GM23338 (cell line): ENCODE results near the gene DTNA. TPM values are rescaled to one million over a fixed set of nuclear protein-coding genes. Genes with fewer than 3 reads are reported as not detected.

Source experiments
- ATAC-seq: fragments of 200-7000 bp; cut with Tn5 transposase; 3 replicates; pipeline ENCODE4 v1.9.1; 2020
- DNase-seq: peaks from one replicate; pipeline ENCODE4 v3.0.0-alpha.2; 2015; ENCODE audit warnings: low spot score
- H2AFZ ChIP-seq: fragments of 200-600 bp; sonication (generic); 2 replicates; pipeline ENCODE4 v1.8.0; 2016; ENCODE audit warnings: antibody characterized with exemption, mild to moderate bottlenecking, moderate library complexity
- H3F3A ChIP-seq: fragments of 200-600 bp; sonication (generic); replicated peaks from 2 replicates; pipeline ENCODE4 v1.8.0; 2017; ENCODE audit warnings: antibody characterized with exemption, mixed run types, low read depth
- H3K27ac ChIP-seq: fragments of 200-600 bp; sonication (generic); 2 replicates; pipeline ENCODE4 v1.6.1; 2016; ENCODE audit warnings: low read depth
- H3K27me3 ChIP-seq: fragments of 200-600 bp; sonication (generic); 2 replicates; pipeline ENCODE4 v1.8.0; 2016; ENCODE audit warnings: mild to moderate bottlenecking, mixed run types, moderate library complexity; ENCODE audit not compliant: insufficient read depth
- H3K36me3 ChIP-seq: fragments of 200-600 bp; sonication (generic); 2 replicates; pipeline ENCODE4 v1.8.0; 2016; ENCODE audit warnings: mild to moderate bottlenecking; ENCODE audit not compliant: insufficient read depth
- H3K4me1 ChIP-seq: fragments of 200-600 bp; sonication (generic); 2 replicates; pipeline ENCODE4 v1.8.0; 2016; ENCODE audit warnings: mild to moderate bottlenecking, moderate library complexity; ENCODE audit not compliant: insufficient read depth
- H3K4me2 ChIP-seq: fragments of 200-600 bp; sonication (generic); 2 replicates; pipeline ENCODE4 v1.7.1; 2017; ENCODE audit warnings: mixed run types
- H3K4me3 ChIP-seq: fragments of 200-600 bp; sonication (generic); 2 replicates; pipeline ENCODE4 v1.6.1; 2016; ENCODE audit warnings: mixed run types
- H3K79me2 ChIP-seq: fragments of 200-600 bp; sonication (generic); replicated peaks from 2 replicates; pipeline ENCODE4 v1.8.0; 2017; ENCODE audit warnings: mild to moderate bottlenecking; ENCODE audit not compliant: insufficient read depth
- H3K9me2 ChIP-seq: fragments of 200-600 bp; sonication (generic); 2 replicates; pipeline ENCODE4 v1.8.0; 2017; ENCODE audit not compliant: insufficient read depth
- H4K20me1 ChIP-seq: fragments of 200-600 bp; sonication (generic); replicated peaks from 2 replicates; pipeline ENCODE4 v1.8.0; 2017; ENCODE audit warnings: mild to moderate bottlenecking; ENCODE audit not compliant: insufficient read depth
- H3K27ac Mint-ChIP-seq: 2 replicates; pipeline ENCODE4 v1.8.0; 2020; ENCODE audit warnings: inconsistent platforms, mild to moderate bottlenecking, moderate library complexity, mixed read lengths
- H3K27me3 Mint-ChIP-seq: 3 replicates; pipeline ENCODE4 v1.8.0; 2022; ENCODE audit warnings: low read depth, mild to moderate bottlenecking, moderate library complexity, mixed read lengths, inconsistent platforms; ENCODE audit not compliant: insufficient read depth, poor library complexity
- H3K36me3 Mint-ChIP-seq: 3 replicates; pipeline ENCODE4 v1.8.0; 2021; ENCODE audit warnings: low read depth, mild to moderate bottlenecking, inconsistent platforms, moderate library complexity, mixed read lengths
- H3K4me1 Mint-ChIP-seq: 3 replicates; pipeline ENCODE4 v1.8.0; 2020; ENCODE audit warnings: mild to moderate bottlenecking, inconsistent platforms, mixed read lengths
- H3K4me3 Mint-ChIP-seq: 3 replicates; pipeline ENCODE4 v1.8.0; 2021; ENCODE audit warnings: moderate library complexity, mild to moderate bottlenecking, inconsistent platforms, mixed read lengths
- H3K9me3 Mint-ChIP-seq: 3 replicates; pipeline ENCODE4 v1.8.0; 2020; ENCODE audit warnings: moderate library complexity, mild to moderate bottlenecking, inconsistent platforms, mixed read lengths
- CREB1 ChIP-seq: fragments of 250-450 bp; sonication (Bioruptor Pico); IDR thresholded peaks from 2 replicates; pipeline ENCODE4 v1.5.0; 2020; ENCODE audit warnings: low read depth, mild to moderate bottlenecking, moderate library complexity
- EZH2 ChIP-seq: fragments of 200-600 bp; sonication (generic); IDR thresholded peaks from one replicate; pipeline ENCODE4 v1.8.0; 2017; ENCODE audit warnings: antibody characterized with exemption, mild to moderate bottlenecking, low read depth; ENCODE audit not compliant: unreplicated experiment
- EZH2phosphoT487 ChIP-seq: fragments of 200-600 bp; sonication (generic); IDR thresholded peaks from one replicate; pipeline ENCODE4 v1.8.1; 2018; ENCODE audit warnings: antibody characterized with exemption; ENCODE audit not compliant: unreplicated experiment
- JUNB ChIP-seq: IDR thresholded peaks from one replicate; pipeline ENCODE4 v1.6.1; 2016; ENCODE audit warnings: antibody characterized with exemption; ENCODE audit not compliant: unreplicated experiment
- NANOG ChIP-seq: IDR thresholded peaks from 2 replicates; pipeline ENCODE4 v1.6.1; 2016; ENCODE audit warnings: antibody characterized with exemption, borderline replicate concordance
- POLR2AphosphoS5 ChIP-seq: IDR thresholded peaks from 2 replicates; pipeline ENCODE4 v1.6.1; 2016; ENCODE audit warnings: antibody characterized with exemption, low read depth
- STAT1 ChIP-seq: IDR thresholded peaks from one replicate; pipeline ENCODE4 v1.6.1; 2016; ENCODE audit warnings: antibody characterized with exemption; ENCODE audit not compliant: unreplicated experiment
- ZNF114 ChIP-seq: fragments of 250-450 bp; sonication (Bioruptor Pico); IDR thresholded peaks from 2 replicates; pipeline ENCODE4 v1.5.0; 2020; ENCODE audit warnings: mild to moderate bottlenecking, moderate library complexity
- ZNF331 ChIP-seq: fragments of 250-450 bp; sonication (Bioruptor Pico); IDR thresholded peaks from 2 replicates; pipeline ENCODE4 v1.5.0; 2020; ENCODE audit warnings: low read depth, mild to moderate bottlenecking, moderate library complexity
- polyA plus RNA-seq: library from polyadenylated mRNA; unstranded; fragments of >200 nt; fragmentation: Nextera tagmentation; extraction: Ambion mirVana; gene quantifications from 2 replicates; pipeline ENCODE4 v1.2.1, GENCODE V29; 2016
- total RNA-seq: library from RNA; depleted of rRNA; stranded (reverse); fragments of >200 nt; shearing (Covaris generic); gene quantifications from 2 replicates; pipeline ENCODE4 v1.2.3, GENCODE V29; 2014
- TF ChIP-seq, protein P1 (sequence below): IDR thresholded peaks from one replicate; pipeline ENCODE4 v1.6.1; 2018; ENCODE audit warnings: antibody characterized with exemption; ENCODE audit not compliant: unreplicated experiment
- TF ChIP-seq, protein P2 (sequence below), 2 experiments: fragments of 200-600 bp in 1 of 2; sonication (generic) in 1 of 2; conservative IDR thresholded peaks; 2 replicates each; pipeline versions ENCODE4 v1.5.1 to v1.6.1; 2016 to 2017; ENCODE audit warnings: antibody characterized with exemption in 2 of 2, low read depth in 2 of 2, mild to moderate bottlenecking in 2 of 2, moderate library complexity in 1 of 2
- TF ChIP-seq, protein P3 (sequence below): fragments of 250-450 bp; sonication (Bioruptor Pico); IDR thresholded peaks from 2 replicates; pipeline ENCODE4 v1.5.0; 2020; ENCODE audit warnings: mild to moderate bottlenecking, moderate library complexity
- TF ChIP-seq, protein P4 (sequence below): IDR thresholded peaks from 2 replicates; pipeline ENCODE4 v1.6.1; 2016; ENCODE audit warnings: antibody characterized with exemption

DTNA gene
- total and polyA plus RNA-seq, 2 experiments from 2014 or later: 11.5 to 25.1 TPM

DNA sequence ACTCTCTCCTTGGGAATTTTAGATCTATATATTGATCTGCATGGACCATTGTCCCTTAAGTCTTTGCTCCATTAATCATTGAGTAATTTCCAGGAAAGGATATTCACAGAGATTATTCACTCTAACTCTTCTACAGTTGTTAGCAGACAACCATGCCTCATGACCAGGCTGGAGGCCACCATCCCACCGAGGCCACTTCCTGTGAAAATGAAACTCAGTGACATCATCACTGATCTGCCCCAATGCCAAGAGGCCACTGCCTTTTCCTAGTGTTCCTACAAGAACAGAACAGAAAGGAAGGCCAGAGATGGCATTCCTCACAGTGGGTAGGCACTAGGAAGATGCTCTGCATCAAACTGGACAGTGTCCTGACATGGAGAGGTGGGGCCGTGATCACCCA, 161.3 kb downstream of the DTNA start:
- peaks cover 6% of the 10 kb centered on the region for H3K4me1 ChIP-seq
- no peak for DNase-seq
- no peak for TF ChIP-seq ZNF114
- TF ChIP-seq CREB1 (CRISPR knock-in tag): no peak
- TF ChIP-seq EZH2phosphoT487: no peak
- no peak for TF ChIP-seq EZH2
- TF ChIP-seq, protein P1, sequence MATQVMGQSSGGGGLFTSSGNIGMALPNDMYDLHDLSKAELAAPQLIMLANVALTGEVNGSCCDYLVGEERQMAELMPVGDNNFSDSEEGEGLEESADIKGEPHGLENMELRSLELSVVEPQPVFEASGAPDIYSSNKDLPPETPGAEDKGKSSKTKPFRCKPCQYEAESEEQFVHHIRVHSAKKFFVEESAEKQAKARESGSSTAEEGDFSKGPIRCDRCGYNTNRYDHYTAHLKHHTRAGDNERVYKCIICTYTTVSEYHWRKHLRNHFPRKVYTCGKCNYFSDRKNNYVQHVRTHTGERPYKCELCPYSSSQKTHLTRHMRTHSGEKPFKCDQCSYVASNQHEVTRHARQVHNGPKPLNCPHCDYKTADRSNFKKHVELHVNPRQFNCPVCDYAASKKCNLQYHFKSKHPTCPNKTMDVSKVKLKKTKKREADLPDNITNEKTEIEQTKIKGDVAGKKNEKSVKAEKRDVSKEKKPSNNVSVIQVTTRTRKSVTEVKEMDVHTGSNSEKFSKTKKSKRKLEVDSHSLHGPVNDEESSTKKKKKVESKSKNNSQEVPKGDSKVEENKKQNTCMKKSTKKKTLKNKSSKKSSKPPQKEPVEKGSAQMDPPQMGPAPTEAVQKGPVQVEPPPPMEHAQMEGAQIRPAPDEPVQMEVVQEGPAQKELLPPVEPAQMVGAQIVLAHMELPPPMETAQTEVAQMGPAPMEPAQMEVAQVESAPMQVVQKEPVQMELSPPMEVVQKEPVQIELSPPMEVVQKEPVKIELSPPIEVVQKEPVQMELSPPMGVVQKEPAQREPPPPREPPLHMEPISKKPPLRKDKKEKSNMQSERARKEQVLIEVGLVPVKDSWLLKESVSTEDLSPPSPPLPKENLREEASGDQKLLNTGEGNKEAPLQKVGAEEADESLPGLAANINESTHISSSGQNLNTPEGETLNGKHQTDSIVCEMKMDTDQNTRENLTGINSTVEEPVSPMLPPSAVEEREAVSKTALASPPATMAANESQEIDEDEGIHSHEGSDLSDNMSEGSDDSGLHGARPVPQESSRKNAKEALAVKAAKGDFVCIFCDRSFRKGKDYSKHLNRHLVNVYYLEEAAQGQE: no peak
- no peak for TF ChIP-seq STAT1
- TF ChIP-seq ZNF331 (CRISPR knock-in tag): no peak
- TF ChIP-seq JUNB: no peak
- TF ChIP-seq, protein P2, sequence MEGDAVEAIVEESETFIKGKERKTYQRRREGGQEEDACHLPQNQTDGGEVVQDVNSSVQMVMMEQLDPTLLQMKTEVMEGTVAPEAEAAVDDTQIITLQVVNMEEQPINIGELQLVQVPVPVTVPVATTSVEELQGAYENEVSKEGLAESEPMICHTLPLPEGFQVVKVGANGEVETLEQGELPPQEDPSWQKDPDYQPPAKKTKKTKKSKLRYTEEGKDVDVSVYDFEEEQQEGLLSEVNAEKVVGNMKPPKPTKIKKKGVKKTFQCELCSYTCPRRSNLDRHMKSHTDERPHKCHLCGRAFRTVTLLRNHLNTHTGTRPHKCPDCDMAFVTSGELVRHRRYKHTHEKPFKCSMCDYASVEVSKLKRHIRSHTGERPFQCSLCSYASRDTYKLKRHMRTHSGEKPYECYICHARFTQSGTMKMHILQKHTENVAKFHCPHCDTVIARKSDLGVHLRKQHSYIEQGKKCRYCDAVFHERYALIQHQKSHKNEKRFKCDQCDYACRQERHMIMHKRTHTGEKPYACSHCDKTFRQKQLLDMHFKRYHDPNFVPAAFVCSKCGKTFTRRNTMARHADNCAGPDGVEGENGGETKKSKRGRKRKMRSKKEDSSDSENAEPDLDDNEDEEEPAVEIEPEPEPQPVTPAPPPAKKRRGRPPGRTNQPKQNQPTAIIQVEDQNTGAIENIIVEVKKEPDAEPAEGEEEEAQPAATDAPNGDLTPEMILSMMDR (conservative IDR thresholded peaks at IDR 0.05; ENCODE audit: low read depth in 2 of 2): no peak
- no peak for TF ChIP-seq POLR2AphosphoS5
- TF ChIP-seq, protein P3, sequence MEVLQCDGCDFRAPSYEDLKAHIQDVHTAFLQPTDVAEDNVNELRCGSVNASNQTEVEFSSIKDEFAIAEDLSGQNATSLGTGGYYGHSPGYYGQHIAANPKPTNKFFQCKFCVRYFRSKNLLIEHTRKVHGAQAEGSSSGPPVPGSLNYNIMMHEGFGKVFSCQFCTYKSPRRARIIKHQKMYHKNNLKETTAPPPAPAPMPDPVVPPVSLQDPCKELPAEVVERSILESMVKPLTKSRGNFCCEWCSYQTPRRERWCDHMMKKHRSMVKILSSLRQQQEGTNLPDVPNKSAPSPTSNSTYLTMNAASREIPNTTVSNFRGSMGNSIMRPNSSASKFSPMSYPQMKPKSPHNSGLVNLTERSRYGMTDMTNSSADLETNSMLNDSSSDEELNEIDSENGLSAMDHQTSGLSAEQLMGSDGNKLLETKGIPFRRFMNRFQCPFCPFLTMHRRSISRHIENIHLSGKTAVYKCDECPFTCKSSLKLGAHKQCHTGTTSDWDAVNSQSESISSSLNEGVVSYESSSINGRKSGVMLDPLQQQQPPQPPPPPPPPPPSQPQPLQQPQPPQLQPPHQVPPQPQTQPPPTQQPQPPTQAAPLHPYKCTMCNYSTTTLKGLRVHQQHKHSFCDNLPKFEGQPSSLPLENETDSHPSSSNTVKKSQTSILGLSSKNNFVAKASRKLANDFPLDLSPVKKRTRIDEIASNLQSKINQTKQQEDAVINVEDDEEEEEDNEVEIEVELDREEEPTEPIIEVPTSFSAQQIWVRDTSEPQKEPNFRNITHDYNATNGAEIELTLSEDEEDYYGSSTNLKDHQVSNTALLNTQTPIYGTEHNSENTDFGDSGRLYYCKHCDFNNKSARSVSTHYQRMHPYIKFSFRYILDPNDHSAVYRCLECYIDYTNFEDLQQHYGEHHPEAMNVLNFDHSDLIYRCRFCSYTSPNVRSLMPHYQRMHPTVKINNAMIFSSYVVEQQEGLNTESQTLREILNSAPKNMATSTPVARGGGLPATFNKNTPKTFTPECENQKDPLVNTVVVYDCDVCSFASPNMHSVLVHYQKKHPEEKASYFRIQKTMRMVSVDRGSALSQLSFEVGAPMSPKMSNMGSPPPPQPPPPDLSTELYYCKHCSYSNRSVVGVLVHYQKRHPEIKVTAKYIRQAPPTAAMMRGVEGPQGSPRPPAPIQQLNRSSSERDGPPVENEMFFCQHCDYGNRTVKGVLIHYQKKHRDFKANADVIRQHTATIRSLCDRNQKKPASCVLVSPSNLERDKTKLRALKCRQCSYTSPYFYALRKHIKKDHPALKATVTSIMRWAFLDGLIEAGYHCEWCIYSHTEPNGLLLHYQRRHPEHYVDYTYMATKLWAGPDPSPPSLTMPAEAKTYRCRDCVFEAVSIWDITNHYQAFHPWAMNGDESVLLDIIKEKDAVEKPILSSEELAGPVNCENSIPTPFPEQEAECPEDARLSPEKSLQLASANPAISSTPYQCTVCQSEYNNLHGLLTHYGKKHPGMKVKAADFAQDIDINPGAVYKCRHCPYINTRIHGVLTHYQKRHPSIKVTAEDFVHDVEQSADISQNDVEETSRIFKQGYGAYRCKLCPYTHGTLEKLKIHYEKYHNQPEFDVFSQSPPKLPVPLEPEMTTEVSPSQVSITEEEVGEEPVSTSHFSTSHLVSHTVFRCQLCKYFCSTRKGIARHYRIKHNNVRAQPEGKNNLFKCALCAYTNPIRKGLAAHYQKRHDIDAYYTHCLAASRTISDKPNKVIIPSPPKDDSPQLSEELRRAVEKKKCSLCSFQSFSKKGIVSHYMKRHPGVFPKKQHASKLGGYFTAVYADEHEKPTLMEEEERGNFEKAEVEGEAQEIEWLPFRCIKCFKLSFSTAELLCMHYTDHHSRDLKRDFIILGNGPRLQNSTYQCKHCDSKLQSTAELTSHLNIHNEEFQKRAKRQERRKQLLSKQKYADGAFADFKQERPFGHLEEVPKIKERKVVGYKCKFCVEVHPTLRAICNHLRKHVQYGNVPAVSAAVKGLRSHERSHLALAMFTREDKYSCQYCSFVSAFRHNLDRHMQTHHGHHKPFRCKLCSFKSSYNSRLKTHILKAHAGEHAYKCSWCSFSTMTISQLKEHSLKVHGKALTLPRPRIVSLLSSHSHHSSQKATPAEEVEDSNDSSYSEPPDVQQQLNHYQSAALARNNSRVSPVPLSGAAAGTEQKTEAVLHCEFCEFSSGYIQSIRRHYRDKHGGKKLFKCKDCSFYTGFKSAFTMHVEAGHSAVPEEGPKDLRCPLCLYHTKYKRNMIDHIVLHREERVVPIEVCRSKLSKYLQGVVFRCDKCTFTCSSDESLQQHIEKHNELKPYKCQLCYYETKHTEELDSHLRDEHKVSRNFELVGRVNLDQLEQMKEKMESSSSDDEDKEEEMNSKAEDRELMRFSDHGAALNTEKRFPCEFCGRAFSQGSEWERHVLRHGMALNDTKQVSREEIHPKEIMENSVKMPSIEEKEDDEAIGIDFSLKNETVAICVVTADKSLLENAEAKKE (CRISPR knock-in tag): no peak
- no peak for TF ChIP-seq NANOG
- TF ChIP-seq, protein P4, sequence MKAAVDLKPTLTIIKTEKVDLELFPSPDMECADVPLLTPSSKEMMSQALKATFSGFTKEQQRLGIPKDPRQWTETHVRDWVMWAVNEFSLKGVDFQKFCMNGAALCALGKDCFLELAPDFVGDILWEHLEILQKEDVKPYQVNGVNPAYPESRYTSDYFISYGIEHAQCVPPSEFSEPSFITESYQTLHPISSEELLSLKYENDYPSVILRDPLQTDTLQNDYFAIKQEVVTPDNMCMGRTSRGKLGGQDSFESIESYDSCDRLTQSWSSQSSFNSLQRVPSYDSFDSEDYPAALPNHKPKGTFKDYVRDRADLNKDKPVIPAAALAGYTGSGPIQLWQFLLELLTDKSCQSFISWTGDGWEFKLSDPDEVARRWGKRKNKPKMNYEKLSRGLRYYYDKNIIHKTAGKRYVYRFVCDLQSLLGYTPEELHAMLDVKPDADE: no peak
- peaks cover 7% of the 10 kb centered on the region; the same call in 2 of the 3 replicates for H3K4me1 Mint-ChIP-seq
- no peaks in the 10 kb centered on the region for H4K20me1 ChIP-seq
- no peaks in the 10 kb centered on the region for H3K36me3 ChIP-seq
- peaks cover 2% of the 10 kb centered on the region for H3K27me3 Mint-ChIP-seq
- H3K36me3 Mint-ChIP-seq: no peaks in the 10 kb centered on the region
- H2AFZ ChIP-seq: no peak overlapping the region
- H3K79me2 ChIP-seq: no peaks in the 10 kb centered on the region
- H3K4me3 ChIP-seq: no peak overlapping the region
- no peaks in the 10 kb centered on the region for H3K9me3 Mint-ChIP-seq
- no peaks in the 10 kb centered on the region for H3K9me2 ChIP-seq
- H3K27ac ChIP-seq: no peak overlapping the region
- no peaks in the 10 kb centered on the region for H3F3A ChIP-seq
- no peak overlapping the region for H3K4me2 ChIP-seq
- H3K27ac Mint-ChIP-seq: no peak overlapping the region
- H3K27me3 ChIP-seq: no peaks in the 10 kb centered on the region
- H3K4me3 Mint-ChIP-seq: no peak overlapping the region
- ATAC-seq: no peak
